ENCODE measurements around the gene C1GALT1. TPM values are rescaled to one million over a fixed set of nuclear protein-coding genes. Genes with fewer than 3 reads are reported as not detected.

Gene C1GALT1
- total RNA-seq, result 59.8 and 66.8 TPM in 2 replicates
- 71.2 TPM for total RNA-seq (2013)
- polyA plus RNA-seq, result 12.4 and 30.2 TPM in 2 replicates
- polyA minus RNA-seq, result 21.2 and 28.0 TPM in 2 replicates

- peaks cover 29 to 41% of the 10 kb centered on the region in 2 donors for H3K4me1 ChIP-seq (ENCODE audit: control insufficient read depth in 2 of 2, insufficient read depth in 2 of 2, low read length in 2 of 2)
- peaks cover 30% of the 10 kb centered on the region for H3K4me1 Mint-ChIP-seq
- peak within 1 kb of the TSS; percentile 89 to 93 for H3K27ac ChIP-seq (ENCODE audit: low read length in 2 of 2)
- H3K4me3 ChIP-seq (ENCODE audit: control extremely low read depth in 1 of 5, extremely low read depth in 1 of 5, insufficient read depth in 1 of 5, low read depth in 2 of 5, low read length in 4 of 5), result peak within 1 kb of the TSS; percentile 85 to 97 (median 91)
- peaks cover 74% of the 10 kb centered on the region for H3K79me2 ChIP-seq (ENCODE audit: control insufficient read depth, insufficient read depth, low read length)
- no peaks in the 10 kb centered on the region for H3K27me3 ChIP-seq (replicated peaks in 1 of 4; ENCODE audit: control extremely low read depth in 1 of 4, control insufficient read depth in 3 of 4, insufficient read depth in 4 of 4, low read length in 3 of 4)
- TF ChIP-seq EZH2 (IDR thresholded peaks at IDR 0.05; ENCODE audit: borderline replicate concordance, insufficient read depth, low read depth, low read length, poor library complexity, severe bottlenecking) (no peak), CTCF (IDR thresholded peaks at IDR 0.05) (peak; percentile 64)
- POLR2A ChIA-PET, result interaction anchor here (0.7 to 2.2 kb wide), 12 partner anchors 12 to 735 kb away, joined by 3 to 13 read pairs (median 4); partner anchors contain the start of genes DAGLB and UMAD1
- ATAC-seq (ENCODE audit: low read depth) (peak; percentile 79), DNase-seq (peak; percentile 99)
- H3K4me2 ChIP-seq (replicated peaks; ENCODE audit: low read depth, low read length, poor library complexity, severe bottlenecking), result peak within 1 kb of the TSS; percentile 81
- peaks cover 0 to 18% of the 10 kb centered on the region in 2 experiments for H3K36me3 ChIP-seq (replicated peaks in 1 of 2; ENCODE audit: control extremely low read depth in 1 of 2, control insufficient read depth in 1 of 2, extremely low read depth in 1 of 2, insufficient read depth in 2 of 2, low read length in 1 of 2)
- no peaks in the 10 kb centered on the region for H3K9me3 Mint-ChIP-seq (ENCODE audit: insufficient read depth)
- H3K9ac ChIP-seq (ENCODE audit: low read length), result peak within 1 kb of the TSS; percentile 95
- H3K4me3 Mint-ChIP-seq, result peak within 1 kb of the TSS; percentile 97
- peak within 1 kb of the TSS; percentile 92 for H2AFZ ChIP-seq (ENCODE audit: insufficient read depth, low read depth, low read length, poor library complexity, severe bottlenecking)
- CTCF ChIA-PET, result interaction anchor here (0.6 to 6.5 kb wide), 34 partner anchors 12 to 1035 kb away, joined by 3 to 94 read pairs (median 3); no protein-coding TSS in a partner anchor
- H3K27me3 Mint-ChIP-seq, result no peaks in the 10 kb centered on the region
- WGBS (ENCODE audit: insufficient coverage), result under 1% methylated on average over 79 of the region's 82 CpGs
- peak within 1 kb of the TSS; percentile 98 for H3K27ac Mint-ChIP-seq
- H4K20me1 ChIP-seq (ENCODE audit: control insufficient read depth, insufficient read depth, low read length, poor library complexity, severe bottlenecking), result peaks cover 22% of the 10 kb centered on the region
- H3K9me3 ChIP-seq (ENCODE audit: control extremely low read depth in 1 of 3, control insufficient read depth in 2 of 3, insufficient read depth in 1 of 3, low read length in 2 of 3), result no peaks in the 10 kb centered on the region
- intact Hi-C loops (cut with micrococcal nuclease), result loop anchor here (1.0 to 5.0 kb wide), 11 partner anchors 19 to 785 kb away; partner anchors contain the start of genes GLCCI1 and UMAD1
Observed at GRCh38 chr7:7182156-7183060, at the start of gene C1GALT1. Gene C1GALT1, plus strand, starts transcription at chr7:7182544. Its CDS starts 51,776 bp downstream, at chr7:7234320.
